WTC11 (cell line): Measurements from ENCODE around the gene SH2D1A. TPM values are rescaled to one million over a fixed set of nuclear protein-coding genes. Genes with fewer than 3 reads are reported as not detected.

ENCODE experiments used
- ATAC-seq: fragments of 200-7000 bp; cut with Tn5 transposase; 2 replicates; pipeline ENCODE4 v1.10.0; 2021; ENCODE audit warnings: mild to moderate bottlenecking, moderate library complexity
- CTCF ChIA-PET: fragments of 300-600 bp; sonication (Branson Sonifier 250); formaldehyde crosslinking; loops from one replicate; lab custom pipeline; 2021; ENCODE audit warnings: antibody characterized with exemption; lab: Charles Lee
- POLR2A ChIA-PET: fragments of 350-600 bp; sonication (Branson Sonifier 250); formaldehyde crosslinking; loops from one replicate; lab custom pipeline; 2021; ENCODE audit warnings: antibody characterized with exemption; lab: Charles Lee
- DNase-seq: peaks from one replicate; pipeline ENCODE4 v3.0.0; 2021; ENCODE audit warnings: low spot score
- H3K27ac Mint-ChIP-seq: 2 replicates; pipeline ENCODE4 v1.8.0; 2021; ENCODE audit warnings: mixed read lengths
- H3K27me3 Mint-ChIP-seq: 2 replicates; pipeline ENCODE4 v1.8.0; 2021; ENCODE audit warnings: low read depth, mild to moderate bottlenecking, moderate library complexity, mixed read lengths
- H3K36me3 Mint-ChIP-seq: 2 replicates; pipeline ENCODE4 v1.8.0; 2021; ENCODE audit warnings: mixed read lengths
- H3K4me1 Mint-ChIP-seq: 2 replicates; pipeline ENCODE4 v1.8.0; 2022; ENCODE audit warnings: mixed read lengths
- H3K4me3 Mint-ChIP-seq: 2 replicates; pipeline ENCODE4 v1.8.0; 2021; ENCODE audit warnings: mild to moderate bottlenecking, moderate library complexity, mixed read lengths
- H3K9me3 Mint-ChIP-seq: 2 replicates; pipeline ENCODE4 v1.8.0; 2021; ENCODE audit warnings: mixed read lengths
- EMX1 ChIP-seq: fragments of 250-450 bp; sonication (Bioruptor Pico); IDR thresholded peaks from 2 replicates; pipeline ENCODE4 v1.8.0; 2021; ENCODE audit warnings: mild to moderate bottlenecking
- IRF2 ChIP-seq: sonication (generic); formaldehyde crosslinking; IDR thresholded peaks from 2 replicates; pipeline ENCODE4 v1.8.0; 2022; ENCODE audit warnings: low read depth, missing genetic modification reagents, borderline replicate concordance
- NR2C2 ChIP-seq: sonication (generic); formaldehyde crosslinking; IDR thresholded peaks from 2 replicates; pipeline ENCODE4 v1.8.0; 2022; ENCODE audit warnings: mild to moderate bottlenecking, missing genetic modification reagents
- OVOL2 ChIP-seq: fragments of 250-450 bp; sonication (Bioruptor Pico); IDR thresholded peaks from 2 replicates; pipeline ENCODE4 v1.9.0; 2021; ENCODE audit warnings: mild to moderate bottlenecking, borderline replicate concordance
- PRRX2 ChIP-seq: fragments of 250-450 bp; sonication (Bioruptor Pico); IDR thresholded peaks from 2 replicates; pipeline ENCODE4 v1.8.0; 2021; ENCODE audit warnings: mild to moderate bottlenecking
- RELA ChIP-seq: sonication (generic); formaldehyde crosslinking; IDR thresholded peaks from 2 replicates; pipeline ENCODE4 v1.8.1; 2022; ENCODE audit warnings: missing genetic modification reagents, mild to moderate bottlenecking, borderline replicate concordance
- SMAD3 ChIP-seq: sonication (generic); formaldehyde crosslinking; IDR thresholded peaks from 2 replicates; pipeline ENCODE4 v1.8.0; 2022; ENCODE audit warnings: missing genetic modification reagents, mild to moderate bottlenecking, borderline replicate concordance
- SMAD4 ChIP-seq: sonication (generic); formaldehyde crosslinking; IDR thresholded peaks from 2 replicates; pipeline ENCODE4 v1.8.0; 2022; ENCODE audit warnings: mild to moderate bottlenecking, missing genetic modification reagents
- TCF7 ChIP-seq: sonication (generic); formaldehyde crosslinking; IDR thresholded peaks from 2 replicates; pipeline ENCODE4 v1.8.0; 2022; ENCODE audit warnings: mild to moderate bottlenecking, low read depth, missing genetic modification reagents, moderate library complexity
- TP53 ChIP-seq: sonication (generic); formaldehyde crosslinking; IDR thresholded peaks from 2 replicates; pipeline ENCODE4 v1.8.1; 2023; ENCODE audit warnings: mild to moderate bottlenecking, missing genetic modification reagents
- ZBTB21 ChIP-seq: sonication (generic); formaldehyde crosslinking; IDR thresholded peaks from 2 replicates; pipeline ENCODE4 v1.8.1; 2023; ENCODE audit warnings: mild to moderate bottlenecking, missing genetic modification reagents, borderline replicate concordance
- ZNF232 ChIP-seq: sonication (generic); formaldehyde crosslinking; IDR thresholded peaks from 2 replicates; pipeline ENCODE4 v1.8.0; 2022; ENCODE audit warnings: mild to moderate bottlenecking, missing genetic modification reagents
- ZNF317 ChIP-seq: sonication (generic); formaldehyde crosslinking; IDR thresholded peaks from 2 replicates; pipeline ENCODE4 v1.8.1; 2023; ENCODE audit warnings: low read depth, mild to moderate bottlenecking, moderate library complexity, missing genetic modification reagents, borderline replicate concordance
- total RNA-seq: library from RNA; stranded (reverse); gene quantifications from 3 replicates; pipeline ENCODE4 v1.2.3, GENCODE V29; 2021
- TF ChIP-seq, protein P1 (sequence below): fragments of 250-450 bp; sonication (Bioruptor Pico); IDR thresholded peaks from 2 replicates; pipeline ENCODE4 v1.9.0; 2021; ENCODE audit warnings: moderate library complexity, mild to moderate bottlenecking, inconsistent platforms, borderline replicate concordance
- TF ChIP-seq, protein P2 (sequence below): sonication (generic); formaldehyde crosslinking; IDR thresholded peaks from 2 replicates; pipeline ENCODE4 v1.8.0; 2022; ENCODE audit warnings: missing genetic modification reagents
- TF ChIP-seq, protein P3 (sequence below): sonication (generic); formaldehyde crosslinking; IDR thresholded peaks from 2 replicates; pipeline ENCODE4 v1.8.0; 2022; ENCODE audit warnings: mild to moderate bottlenecking, missing genetic modification reagents
- TF ChIP-seq, protein P4 (sequence below): sonication (generic); formaldehyde crosslinking; IDR thresholded peaks from 2 replicates; pipeline ENCODE4 v1.8.0; 2022; ENCODE audit warnings: mild to moderate bottlenecking, missing genetic modification reagents
- TF ChIP-seq, protein P5 (sequence below): sonication (generic); formaldehyde crosslinking; IDR thresholded peaks from 2 replicates; pipeline ENCODE4 v1.8.1; 2022; ENCODE audit warnings: mild to moderate bottlenecking, moderate library complexity, missing genetic modification reagents
- TF ChIP-seq, protein P6 (sequence below): sonication (generic); formaldehyde crosslinking; IDR thresholded peaks from 2 replicates; pipeline ENCODE4 v1.8.0; 2023; ENCODE audit warnings: missing genetic modification reagents, mild to moderate bottlenecking, borderline replicate concordance
- TF ChIP-seq, protein P7 (sequence below): sonication (generic); formaldehyde crosslinking; IDR thresholded peaks from 2 replicates; pipeline ENCODE4 v1.8.1; 2023; ENCODE audit warnings: mild to moderate bottlenecking, missing genetic modification reagents, moderate library complexity

SH2D1A gene
- total RNA-seq, 1 experiment from 2014 or later: 0.24 TPM

DNA sequence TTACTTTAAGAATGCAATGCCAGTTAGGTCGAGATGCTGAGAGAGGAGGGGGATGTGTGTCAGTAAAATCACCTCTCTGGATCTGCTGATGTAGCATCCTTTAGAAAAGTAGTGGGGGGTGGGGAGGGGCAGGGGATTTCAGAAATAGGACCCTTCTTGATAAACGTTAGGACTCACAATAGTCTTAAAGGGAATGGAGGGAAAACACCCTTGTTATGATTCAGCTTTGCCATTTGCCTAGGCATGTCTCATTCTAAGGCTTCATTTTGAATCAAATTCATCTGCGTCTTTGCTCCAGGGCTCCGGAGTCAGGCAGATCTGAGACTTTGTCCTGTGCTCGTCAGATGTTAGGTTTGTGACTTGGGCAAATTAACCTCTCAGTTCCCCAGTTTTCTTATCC lies 879 bp downstream of the SH2D1A start (continued):
- TF ChIP-seq, protein P1, sequence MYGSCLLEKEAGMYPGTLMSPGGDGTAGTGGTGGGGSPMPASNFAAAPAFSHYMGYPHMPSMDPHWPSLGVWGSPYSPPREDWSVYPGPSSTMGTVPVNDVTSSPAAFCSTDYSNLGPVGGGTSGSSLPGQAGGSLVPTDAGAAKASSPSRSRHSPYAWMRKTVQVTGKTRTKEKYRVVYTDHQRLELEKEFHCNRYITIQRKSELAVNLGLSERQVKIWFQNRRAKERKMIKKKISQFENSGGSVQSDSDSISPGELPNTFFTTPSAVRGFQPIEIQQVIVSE (CRISPR knock-in tag): no peak
- TF ChIP-seq ZNF232 (CRISPR knock-in tag): no peak
- TF ChIP-seq, protein P2, sequence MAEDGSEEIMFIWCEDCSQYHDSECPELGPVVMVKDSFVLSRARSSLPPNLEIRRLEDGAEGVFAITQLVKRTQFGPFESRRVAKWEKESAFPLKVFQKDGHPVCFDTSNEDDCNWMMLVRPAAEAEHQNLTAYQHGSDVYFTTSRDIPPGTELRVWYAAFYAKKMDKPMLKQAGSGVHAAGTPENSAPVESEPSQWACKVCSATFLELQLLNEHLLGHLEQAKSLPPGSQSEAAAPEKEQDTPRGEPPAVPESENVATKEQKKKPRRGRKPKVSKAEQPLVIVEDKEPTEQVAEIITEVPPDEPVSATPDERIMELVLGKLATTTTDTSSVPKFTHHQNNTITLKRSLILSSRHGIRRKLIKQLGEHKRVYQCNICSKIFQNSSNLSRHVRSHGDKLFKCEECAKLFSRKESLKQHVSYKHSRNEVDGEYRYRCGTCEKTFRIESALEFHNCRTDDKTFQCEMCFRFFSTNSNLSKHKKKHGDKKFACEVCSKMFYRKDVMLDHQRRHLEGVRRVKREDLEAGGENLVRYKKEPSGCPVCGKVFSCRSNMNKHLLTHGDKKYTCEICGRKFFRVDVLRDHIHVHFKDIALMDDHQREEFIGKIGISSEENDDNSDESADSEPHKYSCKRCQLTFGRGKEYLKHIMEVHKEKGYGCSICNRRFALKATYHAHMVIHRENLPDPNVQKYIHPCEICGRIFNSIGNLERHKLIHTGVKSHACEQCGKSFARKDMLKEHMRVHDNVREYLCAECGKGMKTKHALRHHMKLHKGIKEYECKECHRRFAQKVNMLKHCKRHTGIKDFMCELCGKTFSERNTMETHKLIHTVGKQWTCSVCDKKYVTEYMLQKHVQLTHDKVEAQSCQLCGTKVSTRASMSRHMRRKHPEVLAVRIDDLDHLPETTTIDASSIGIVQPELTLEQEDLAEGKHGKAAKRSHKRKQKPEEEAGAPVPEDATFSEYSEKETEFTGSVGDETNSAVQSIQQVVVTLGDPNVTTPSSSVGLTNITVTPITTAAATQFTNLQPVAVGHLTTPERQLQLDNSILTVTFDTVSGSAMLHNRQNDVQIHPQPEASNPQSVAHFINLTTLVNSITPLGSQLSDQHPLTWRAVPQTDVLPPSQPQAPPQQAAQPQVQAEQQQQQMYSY: no peak
- TF ChIP-seq TCF7: no peak

DNA sequence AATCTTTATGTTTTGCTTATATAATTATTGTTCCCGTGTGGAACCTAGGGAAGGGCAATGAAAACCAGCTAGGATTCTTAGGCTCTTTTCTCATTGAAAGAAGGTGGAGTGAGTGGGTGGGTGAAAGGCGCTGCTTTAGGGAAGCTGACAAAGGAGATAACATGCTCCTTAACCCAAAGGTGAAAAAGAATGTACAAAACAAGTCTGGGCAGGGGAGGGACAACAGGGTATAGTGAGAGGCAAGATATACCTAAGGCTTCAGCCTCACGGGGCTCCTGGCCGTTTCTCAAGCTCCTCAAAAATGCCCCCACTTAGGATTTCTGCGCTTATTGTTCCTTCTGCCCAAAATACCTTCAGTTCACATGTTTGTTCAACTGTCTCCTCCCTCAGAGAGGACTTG lies 1.8 kb downstream of the SH2D1A start:
- H3K9me3 Mint-ChIP-seq: no peaks in the 10 kb centered on the region
- H3K4me1 Mint-ChIP-seq: peaks cover 3% of the 10 kb centered on the region; the same call in 1 of the 2 replicates
- no peak overlapping the region for H3K4me3 Mint-ChIP-seq
- ATAC-seq: no peak; the same call in 1 of the 2 replicates
- DNase-seq: no peak
- CTCF ChIA-PET: no interaction called here
- no peaks in the 10 kb centered on the region for H3K27me3 Mint-ChIP-seq
- POLR2A ChIA-PET: no interaction called here
- H3K27ac Mint-ChIP-seq: no peak overlapping the region; the same call in 1 of the 2 replicates
- H3K36me3 Mint-ChIP-seq: no peaks in the 10 kb centered on the region
- TF ChIP-seq, protein P2: no peak
- TF ChIP-seq TP53 (CRISPR knock-in tag) (no peak), ZNF317 (no peak), SMAD3 (no peak), RELA (CRISPR knock-in tag) (no peak), IRF2 (CRISPR knock-in tag) (no peak), PRRX2 (CRISPR knock-in tag) (no peak), OVOL2 (CRISPR knock-in tag) (no peak), SMAD4 (CRISPR knock-in tag) (no peak), TCF7 (no peak), NR2C2 (no peak), ZBTB21 (CRISPR knock-in tag) (no peak), EMX1 (CRISPR knock-in tag) (no peak)
- TF ChIP-seq, protein P3, sequence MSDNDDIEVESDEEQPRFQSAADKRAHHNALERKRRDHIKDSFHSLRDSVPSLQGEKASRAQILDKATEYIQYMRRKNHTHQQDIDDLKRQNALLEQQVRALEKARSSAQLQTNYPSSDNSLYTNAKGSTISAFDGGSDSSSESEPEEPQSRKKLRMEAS (CRISPR knock-in tag): no peak
- TF ChIP-seq, protein P4, sequence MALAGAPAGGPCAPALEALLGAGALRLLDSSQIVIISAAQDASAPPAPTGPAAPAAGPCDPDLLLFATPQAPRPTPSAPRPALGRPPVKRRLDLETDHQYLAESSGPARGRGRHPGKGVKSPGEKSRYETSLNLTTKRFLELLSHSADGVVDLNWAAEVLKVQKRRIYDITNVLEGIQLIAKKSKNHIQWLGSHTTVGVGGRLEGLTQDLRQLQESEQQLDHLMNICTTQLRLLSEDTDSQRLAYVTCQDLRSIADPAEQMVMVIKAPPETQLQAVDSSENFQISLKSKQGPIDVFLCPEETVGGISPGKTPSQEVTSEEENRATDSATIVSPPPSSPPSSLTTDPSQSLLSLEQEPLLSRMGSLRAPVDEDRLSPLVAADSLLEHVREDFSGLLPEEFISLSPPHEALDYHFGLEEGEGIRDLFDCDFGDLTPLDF (CRISPR knock-in tag): no peak
- TF ChIP-seq, protein P5, sequence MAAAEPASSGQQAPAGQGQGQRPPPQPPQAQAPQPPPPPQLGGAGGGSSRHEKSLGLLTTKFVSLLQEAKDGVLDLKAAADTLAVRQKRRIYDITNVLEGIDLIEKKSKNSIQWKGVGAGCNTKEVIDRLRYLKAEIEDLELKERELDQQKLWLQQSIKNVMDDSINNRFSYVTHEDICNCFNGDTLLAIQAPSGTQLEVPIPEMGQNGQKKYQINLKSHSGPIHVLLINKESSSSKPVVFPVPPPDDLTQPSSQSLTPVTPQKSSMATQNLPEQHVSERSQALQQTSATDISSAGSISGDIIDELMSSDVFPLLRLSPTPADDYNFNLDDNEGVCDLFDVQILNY (CRISPR knock-in tag): no peak
- TF ChIP-seq, protein P6, sequence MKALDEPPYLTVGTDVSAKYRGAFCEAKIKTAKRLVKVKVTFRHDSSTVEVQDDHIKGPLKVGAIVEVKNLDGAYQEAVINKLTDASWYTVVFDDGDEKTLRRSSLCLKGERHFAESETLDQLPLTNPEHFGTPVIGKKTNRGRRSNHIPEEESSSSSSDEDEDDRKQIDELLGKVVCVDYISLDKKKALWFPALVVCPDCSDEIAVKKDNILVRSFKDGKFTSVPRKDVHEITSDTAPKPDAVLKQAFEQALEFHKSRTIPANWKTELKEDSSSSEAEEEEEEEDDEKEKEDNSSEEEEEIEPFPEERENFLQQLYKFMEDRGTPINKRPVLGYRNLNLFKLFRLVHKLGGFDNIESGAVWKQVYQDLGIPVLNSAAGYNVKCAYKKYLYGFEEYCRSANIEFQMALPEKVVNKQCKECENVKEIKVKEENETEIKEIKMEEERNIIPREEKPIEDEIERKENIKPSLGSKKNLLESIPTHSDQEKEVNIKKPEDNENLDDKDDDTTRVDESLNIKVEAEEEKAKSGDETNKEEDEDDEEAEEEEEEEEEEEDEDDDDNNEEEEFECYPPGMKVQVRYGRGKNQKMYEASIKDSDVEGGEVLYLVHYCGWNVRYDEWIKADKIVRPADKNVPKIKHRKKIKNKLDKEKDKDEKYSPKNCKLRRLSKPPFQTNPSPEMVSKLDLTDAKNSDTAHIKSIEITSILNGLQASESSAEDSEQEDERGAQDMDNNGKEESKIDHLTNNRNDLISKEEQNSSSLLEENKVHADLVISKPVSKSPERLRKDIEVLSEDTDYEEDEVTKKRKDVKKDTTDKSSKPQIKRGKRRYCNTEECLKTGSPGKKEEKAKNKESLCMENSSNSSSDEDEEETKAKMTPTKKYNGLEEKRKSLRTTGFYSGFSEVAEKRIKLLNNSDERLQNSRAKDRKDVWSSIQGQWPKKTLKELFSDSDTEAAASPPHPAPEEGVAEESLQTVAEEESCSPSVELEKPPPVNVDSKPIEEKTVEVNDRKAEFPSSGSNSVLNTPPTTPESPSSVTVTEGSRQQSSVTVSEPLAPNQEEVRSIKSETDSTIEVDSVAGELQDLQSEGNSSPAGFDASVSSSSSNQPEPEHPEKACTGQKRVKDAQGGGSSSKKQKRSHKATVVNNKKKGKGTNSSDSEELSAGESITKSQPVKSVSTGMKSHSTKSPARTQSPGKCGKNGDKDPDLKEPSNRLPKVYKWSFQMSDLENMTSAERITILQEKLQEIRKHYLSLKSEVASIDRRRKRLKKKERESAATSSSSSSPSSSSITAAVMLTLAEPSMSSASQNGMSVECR (CRISPR knock-in tag): no peak
- TF ChIP-seq, protein P7, sequence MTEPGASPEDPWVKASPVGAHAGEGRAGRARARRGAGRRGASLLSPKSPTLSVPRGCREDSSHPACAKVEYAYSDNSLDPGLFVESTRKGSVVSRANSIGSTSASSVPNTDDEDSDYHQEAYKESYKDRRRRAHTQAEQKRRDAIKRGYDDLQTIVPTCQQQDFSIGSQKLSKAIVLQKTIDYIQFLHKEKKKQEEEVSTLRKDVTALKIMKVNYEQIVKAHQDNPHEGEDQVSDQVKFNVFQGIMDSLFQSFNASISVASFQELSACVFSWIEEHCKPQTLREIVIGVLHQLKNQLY (CRISPR knock-in tag): no peak
